Retinal pigment epithelial cell (primary cell): ENCODE results near the gene LRTM2.

Experiments
- DNase-seq: peaks from one replicate; pipeline ENCODE4 v3.0.0-alpha.2; 2010; ENCODE audit warnings: low read depth
- H3K4me3 ChIP-seq: 2 replicates; pipeline ENCODE4 v1.5.1; 2011; ENCODE audit warnings: mild to moderate bottlenecking, low read length, control low read depth, moderate library complexity
- TF ChIP-seq, protein P1 (sequence below): conservative IDR thresholded peaks from 2 replicates; pipeline ENCODE4 v1.5.1; 2011; ENCODE audit warnings: low read depth, low read length, control low read depth, inconsistent platforms

Gene LRTM2

GRCh38 chr12:1845886-1846285 is 25.5 kb downstream of the LRTM2 start:
- H3K4me3 ChIP-seq: no peak overlapping the region
- TF ChIP-seq, protein P1, sequence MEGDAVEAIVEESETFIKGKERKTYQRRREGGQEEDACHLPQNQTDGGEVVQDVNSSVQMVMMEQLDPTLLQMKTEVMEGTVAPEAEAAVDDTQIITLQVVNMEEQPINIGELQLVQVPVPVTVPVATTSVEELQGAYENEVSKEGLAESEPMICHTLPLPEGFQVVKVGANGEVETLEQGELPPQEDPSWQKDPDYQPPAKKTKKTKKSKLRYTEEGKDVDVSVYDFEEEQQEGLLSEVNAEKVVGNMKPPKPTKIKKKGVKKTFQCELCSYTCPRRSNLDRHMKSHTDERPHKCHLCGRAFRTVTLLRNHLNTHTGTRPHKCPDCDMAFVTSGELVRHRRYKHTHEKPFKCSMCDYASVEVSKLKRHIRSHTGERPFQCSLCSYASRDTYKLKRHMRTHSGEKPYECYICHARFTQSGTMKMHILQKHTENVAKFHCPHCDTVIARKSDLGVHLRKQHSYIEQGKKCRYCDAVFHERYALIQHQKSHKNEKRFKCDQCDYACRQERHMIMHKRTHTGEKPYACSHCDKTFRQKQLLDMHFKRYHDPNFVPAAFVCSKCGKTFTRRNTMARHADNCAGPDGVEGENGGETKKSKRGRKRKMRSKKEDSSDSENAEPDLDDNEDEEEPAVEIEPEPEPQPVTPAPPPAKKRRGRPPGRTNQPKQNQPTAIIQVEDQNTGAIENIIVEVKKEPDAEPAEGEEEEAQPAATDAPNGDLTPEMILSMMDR: no peak
- no peak for DNase-seq

DNA sequence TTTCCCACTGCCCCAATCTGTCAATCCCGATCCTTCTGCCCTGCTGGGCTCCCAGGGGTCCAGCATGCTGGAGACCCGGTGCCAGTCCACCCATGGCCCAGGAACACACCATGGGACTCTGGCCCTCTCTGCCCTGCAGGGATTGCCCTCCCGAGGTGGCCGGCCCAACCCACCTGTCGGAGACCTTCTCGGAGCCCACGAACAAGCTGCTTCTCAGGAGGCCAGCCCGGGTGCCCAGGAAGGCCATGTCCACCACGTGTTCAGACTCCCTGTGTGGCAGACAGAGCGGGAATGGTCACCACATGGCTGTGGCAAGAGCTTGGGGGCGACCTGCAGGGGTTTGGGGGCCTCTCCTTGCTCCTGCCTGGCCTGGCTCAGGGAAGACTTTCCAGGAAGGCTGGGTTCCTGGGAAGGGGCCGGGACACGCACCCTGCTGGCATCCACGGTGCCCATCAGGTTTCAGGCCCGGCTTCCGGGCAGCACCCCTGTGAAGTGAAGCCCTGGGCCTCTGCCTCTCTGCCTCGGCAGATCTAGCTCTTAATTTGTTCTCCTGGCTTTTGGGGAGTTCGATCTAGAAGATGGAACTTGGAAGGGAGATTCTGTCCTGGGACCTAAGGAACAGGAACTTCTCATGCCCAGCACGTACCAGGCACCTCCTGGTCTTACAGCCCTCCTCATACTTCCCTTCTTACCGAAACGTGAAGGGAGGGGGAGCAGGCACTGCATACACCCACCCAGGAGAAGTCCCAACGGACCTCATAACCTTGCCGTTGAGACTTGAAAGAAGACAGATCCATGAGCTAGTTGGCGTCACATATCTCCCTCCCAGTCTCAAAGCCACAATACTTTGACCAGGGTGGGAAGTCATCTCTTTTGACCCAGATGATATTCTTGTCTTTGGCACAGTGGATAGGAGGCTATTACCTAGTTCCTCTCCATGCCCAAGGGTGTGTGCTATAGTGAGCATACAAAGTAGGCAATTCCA is 26.3 kb downstream of the LRTM2 start:
- no peak overlapping the region for H3K4me3 ChIP-seq
- no peak for DNase-seq
- TF ChIP-seq, protein P1: no peak

DNA sequence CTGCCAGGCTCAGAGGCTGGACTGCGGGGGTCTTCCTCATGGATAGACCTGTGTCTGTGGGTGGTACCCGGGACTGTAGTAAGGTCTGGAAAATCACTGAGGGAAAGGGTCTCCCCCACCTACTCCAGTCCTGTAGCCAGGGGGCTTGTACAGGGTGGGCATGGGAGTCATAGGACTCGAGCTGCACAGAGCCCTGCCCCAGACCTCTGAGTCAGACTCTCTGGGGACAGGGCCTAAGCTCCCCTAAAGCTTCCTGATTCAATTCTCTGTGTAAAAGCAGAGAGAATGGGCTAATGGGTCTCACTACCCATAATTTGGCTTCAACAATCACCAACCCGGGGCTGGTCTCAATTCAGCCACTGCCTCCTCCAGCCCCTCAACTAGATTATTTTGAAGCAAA is 27.0 kb downstream of the LRTM2 start:
- DNase-seq: no peak
- TF ChIP-seq, protein P1: no peak
- no peak overlapping the region for H3K4me3 ChIP-seq

GRCh38 chr12:1848146-1848545 is 27.8 kb downstream of the LRTM2 start:
- TF ChIP-seq, protein P1: no peak
- no peak overlapping the region for H3K4me3 ChIP-seq
- no peak for DNase-seq

GRCh38 chr12:1848745-1849144 is 28.4 kb downstream of the LRTM2 start:
- H3K4me3 ChIP-seq: no peak overlapping the region
- no peak for DNase-seq
- TF ChIP-seq, protein P1: no peak

- no peak for DNase-seq
- TF ChIP-seq, protein P1: no peak
- no peak overlapping the region for H3K4me3 ChIP-seq
These were observed 30.9 kb downstream of the LRTM2 start for GRCh38 chr12:1851151-1851701.
